M059J (cell line): ENCODE data around the gene NPTX2. TPM values are rescaled to one million over a fixed set of nuclear protein-coding genes. Genes with fewer than 3 reads are reported as not detected.

Experiments used
- DNase-seq: peaks from one replicate; pipeline ENCODE4 v3.0.0-alpha.2; 2012; ENCODE audit warnings: low read depth
- total RNA-seq: library from RNA; depleted of rRNA; stranded (reverse); fragments of >200 nt; shearing (Covaris generic); gene quantifications from 2 replicates; pipeline ENCODE4 v1.2.3, GENCODE V29; 2014; rRNA removed

The NPTX2 gene
- total RNA-seq, 1 experiment from 2014 or later: not detected

DNA sequence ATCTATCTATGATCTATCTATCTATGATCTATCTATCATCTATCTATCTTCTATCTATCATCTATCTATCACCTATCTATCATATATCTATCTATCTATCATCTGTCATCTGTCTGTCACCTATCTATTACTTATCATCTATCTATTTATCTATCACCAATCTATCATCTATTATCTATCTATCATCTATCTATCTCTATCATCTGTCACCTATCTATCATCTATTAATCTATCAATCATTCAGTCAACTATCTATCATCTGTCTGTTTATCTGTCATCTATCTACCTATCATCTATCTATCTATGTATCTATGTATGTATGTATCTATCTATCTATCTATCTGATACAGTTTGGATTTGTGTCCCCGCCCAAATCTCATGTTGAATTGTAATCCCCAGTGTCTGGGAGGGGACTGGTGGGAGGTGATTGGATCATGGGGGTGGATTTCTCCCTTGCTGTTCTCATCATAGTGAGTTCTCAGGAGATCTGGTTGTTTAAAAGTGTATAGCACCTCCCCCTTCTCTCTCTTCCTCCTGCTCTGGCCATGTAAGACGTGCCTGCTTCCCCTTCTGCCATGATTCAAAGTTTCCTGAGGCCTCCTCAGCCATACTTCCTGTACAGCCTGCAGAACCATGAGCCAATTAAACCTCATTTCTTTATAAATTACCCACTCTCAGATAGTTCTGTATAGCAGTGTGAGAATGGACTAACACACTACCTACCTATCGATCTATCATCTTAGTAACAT lies 37.6 kb downstream of the NPTX2 start:
- DNase-seq: no peak

DNA sequence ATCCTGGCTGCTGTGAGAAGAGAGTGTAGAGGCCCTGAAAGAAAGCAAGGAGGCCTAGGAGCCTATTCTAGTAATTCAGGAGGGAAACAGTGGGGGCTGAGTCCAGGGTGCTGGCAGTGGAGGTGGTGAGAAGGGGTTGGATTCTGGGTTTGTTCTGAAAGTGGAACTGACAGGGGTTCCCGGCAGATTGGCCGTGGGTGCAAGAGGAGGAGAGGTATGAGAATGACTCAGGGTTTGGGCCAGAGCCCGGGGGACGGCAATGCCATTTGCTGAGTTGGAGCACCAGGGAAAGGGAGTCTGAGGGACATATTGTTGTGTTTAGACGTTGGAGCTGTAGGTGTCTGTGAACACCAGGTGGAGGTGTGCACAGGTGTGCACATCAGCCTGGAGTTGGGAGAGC lies 38.5 kb downstream of the NPTX2 start:
- DNase-seq: no peak

DNA sequence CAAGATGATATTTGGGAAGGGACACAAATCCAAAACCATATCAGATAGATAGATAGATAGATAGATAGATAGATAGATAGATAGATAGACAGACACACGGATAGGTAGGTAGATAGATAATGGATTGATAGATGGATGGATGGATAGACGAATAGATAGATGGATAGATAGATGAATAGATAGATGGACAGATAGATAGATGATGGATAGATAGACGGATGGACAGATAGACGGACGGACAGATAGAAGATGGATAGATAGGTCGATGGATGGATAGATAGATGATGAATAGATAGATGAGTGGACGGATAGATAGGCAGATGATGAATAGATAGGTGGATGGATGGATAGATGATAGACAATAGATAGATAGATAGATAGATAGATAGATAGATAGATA lies 39.8 kb downstream of the NPTX2 start:
- no peak for DNase-seq

DNA sequence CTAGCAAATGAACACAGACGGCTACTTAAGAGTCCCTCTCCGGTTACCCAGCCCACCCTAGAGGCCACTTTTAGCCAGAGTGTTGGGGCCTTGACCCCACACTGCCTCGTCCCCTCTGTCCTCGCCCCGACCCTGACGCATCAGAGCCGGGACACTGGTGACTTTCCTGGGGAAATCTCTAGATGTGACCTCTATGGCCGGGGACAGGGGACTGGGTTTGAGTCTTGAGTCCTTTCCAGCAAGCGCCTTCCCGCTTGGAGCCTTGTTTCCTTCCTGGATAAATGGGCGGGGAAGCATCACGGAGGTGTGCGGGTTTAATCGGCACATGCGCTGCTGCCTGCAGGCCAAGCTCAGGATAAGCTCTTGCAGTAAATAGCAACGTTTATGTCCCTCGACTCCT lies 40.7 kb downstream of the NPTX2 start:
- no peak for DNase-seq

DNA sequence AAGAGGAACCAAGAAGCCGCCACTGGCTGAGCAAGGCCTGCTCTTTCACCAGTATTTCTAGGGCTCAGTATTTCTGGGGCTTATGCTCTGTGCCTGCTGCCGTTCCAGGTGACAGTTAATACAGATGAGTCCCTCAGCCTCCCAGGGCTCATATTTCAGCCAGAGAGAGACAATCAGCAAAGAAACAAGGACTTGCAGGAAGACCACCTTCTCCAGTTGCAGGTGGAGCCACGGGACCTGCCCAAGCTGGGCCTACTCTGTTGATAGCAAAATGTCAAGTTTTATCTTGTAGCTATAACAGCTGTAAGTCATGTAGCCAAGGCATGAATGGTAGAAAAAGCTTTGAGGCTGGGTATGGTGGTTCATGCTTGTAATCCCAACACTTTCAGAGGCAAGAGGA lies 42.7 kb downstream of the NPTX2 start:
- DNase-seq: no peak

DNA sequence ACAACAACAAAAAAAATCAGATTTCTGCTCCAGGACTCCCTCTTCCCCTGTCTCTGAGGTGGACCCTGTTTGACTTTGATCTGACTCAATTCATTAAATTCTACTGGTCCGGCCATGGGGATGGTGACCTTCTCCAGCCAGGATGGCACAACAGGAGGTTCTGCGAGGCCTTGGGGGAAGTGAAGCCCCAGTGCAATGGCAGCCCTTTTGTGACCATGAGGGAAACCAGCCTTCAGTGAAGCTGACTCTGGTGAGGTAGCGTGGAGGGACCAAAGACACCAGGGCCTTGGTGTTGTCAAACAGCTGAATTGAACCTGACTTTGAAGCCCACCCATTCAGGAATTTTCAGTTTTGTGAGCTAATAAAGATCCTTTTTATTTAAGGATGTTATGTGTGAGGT lies 44.5 kb downstream of the NPTX2 start:
- no peak for DNase-seq

DNA sequence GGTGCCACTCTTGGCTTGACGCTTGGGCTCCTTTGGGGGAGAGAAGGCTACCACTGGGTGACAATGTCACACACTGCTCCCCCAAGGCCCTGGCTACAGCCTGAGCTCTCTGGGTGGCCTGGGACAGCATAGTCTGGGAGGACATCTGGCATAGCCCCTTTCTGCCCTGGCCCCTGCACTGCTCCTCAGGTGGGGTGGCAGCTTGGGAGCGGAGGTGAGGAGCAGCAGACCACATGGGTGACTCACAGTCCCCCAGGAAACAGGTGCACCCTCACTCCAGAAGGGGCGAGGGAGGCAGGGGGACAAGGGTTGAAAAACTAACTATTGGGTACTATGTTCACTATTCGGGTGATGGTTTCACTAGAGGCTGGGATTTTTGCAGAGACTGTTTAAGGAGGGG lies 45.2 kb downstream of the NPTX2 start:
- DNase-seq: no peak

DNA sequence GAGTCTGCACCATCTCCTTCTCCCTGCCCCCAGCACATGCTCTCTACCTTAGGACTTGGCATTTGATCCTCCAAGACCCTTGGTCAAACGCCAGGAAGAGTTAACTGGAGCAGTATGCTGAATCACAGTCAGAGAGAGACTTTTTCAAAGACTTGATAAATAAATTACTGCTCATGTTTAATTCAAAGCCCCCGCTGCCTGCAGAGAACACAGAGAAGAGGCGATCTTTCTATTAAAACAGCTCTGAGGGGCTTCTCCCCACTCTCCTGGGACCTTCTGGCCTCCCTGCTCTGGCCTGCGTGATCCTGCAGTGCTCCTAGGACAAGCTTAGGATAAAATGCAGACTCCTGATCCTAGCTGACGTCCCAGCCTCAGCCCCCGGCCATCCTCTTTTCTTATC lies 47.8 kb downstream of the NPTX2 start:
- no peak for DNase-seq

DNA sequence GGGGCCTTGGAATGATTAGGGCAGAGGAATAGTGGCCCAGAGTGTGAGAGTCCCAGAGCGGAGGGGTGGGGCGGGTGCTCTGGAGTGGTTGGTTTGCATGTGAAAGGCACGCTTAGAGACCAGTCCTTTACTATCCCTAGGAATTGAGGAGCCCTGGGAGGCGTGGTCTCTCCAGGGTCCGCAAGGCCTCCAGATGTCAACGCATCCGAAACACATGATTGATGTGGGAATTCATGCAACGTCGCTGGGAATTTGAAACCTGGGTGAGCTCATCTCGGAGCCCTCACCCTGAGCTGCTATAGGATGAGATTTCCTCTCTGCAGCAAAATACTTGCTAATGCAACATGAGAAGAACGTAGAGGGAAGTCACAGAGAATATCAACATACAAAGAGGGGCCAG lies 51.2 kb downstream of the NPTX2 start:
- no peak for DNase-seq

DNA sequence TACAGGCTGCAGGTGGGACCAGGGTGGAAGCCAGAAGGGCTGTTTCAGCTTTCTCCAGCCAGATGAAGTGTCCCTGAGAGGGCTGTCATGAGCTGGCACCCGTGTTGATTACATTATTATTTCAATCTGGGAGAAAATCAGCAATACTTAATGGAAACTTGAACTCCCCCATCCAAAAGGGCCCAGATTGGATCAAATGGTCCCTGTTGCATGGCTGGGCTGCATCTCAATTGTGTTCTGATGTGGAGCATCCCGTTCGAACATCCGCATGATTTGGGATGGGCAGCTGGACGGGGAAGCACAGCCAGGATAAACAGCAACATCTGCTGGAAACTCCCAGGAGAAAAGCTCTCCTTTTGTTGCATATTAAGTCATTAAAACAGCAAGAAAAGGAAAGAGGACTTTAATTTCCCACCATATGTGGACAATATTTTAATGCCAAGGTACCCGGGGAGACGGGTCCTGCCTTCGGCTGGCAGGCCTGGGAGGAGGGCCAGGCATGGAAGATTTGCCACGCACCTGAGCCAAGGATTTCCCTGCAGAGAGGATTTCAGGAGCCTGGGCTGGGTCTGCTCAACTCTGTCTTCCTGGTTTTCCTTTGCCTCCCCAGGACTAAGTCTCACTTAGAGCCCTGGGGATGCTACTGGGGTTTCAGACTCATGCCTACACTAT lies 52.4 kb downstream of the NPTX2 start:
- DNase-seq: no peak

DNA sequence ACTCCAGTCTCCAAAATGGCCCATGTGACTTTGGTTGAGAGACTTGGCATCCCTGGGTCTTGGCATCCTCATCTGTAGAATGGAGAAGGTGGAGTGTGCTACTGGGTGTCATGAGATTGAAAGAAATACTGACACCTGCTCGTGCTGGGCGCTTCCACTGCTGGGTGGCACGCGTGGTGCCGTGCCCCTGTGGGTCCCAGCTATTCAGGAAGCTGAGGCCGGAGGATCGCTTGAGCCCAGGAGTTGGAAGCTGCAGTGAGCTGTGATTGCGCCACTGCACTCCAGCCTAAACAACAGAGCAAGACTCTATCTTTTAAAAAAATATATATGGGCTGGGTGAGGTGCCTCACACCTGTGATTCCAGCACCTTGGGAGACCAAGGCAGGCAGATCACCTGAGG lies 53.1 kb downstream of the NPTX2 start:
- no peak for DNase-seq

DNA sequence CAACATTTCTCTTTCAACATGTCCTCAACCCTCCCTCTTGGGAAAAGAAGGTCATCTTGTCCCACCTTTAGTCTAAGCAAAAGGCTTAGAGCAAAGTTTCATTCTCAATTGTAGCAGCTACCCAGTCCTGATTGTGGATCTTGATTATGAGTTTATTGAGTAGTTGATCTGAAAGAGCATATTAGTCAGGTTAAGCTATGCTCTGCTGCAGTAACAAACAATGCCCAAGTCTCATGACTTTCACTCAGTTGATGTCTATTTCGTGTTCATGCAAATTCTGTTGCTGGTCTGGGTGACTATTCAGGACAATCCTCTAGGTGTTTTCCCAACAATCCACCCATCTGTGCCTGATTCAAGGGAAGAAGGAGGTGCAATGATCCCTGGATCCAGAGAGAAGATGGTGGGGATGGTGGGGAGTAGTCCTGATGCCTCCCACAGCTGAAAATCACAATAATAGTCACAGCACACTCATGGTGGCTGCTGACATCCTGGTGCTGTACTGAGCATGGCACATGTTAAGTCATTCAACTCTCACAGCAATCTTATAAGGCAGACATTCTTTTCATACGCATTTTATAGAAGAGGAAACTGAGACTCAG lies 54.7 kb downstream of the NPTX2 start:
- DNase-seq: no peak

DNA sequence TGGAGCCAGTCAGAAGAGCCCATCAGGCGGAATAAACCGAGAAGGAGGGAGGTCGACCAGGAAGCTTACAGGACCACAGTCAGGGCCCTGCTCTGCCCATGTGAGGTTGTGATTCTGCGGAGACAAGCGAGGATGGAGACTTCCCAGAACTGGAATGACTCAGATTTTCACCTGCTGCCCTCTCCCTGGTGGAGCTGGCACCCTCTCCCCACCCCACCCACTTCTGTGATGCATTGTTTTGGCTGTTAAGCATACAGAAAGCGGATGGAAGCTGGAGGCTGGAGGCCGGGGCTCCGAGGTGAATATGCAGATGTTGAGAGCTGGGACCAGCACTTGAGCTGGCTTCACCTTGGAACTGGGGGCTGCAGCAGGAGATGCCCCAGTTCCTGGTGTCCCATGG lies 57.4 kb downstream of the NPTX2 start:
- DNase-seq: no peak

DNA sequence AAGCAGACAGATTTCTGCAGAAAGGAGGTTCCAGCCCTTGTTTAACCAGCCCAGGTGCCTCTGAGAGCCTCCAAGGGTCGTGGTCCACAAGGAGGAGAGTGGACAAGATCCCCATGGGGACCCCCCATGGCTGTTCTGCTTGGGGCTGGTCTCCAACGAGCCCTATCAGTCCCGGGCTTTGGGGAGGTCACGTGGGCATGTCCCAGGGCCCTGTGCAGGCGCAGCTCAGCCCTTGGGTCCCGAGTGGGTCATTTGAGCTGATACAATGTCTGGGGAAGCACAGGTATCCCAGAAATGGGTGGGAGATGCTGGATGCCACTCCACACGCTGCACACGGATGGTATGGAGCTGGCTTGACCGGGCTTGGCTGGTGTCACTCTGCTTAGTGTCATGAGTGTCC lies 57.8 kb downstream of the NPTX2 start:
- DNase-seq: no peak

DNA sequence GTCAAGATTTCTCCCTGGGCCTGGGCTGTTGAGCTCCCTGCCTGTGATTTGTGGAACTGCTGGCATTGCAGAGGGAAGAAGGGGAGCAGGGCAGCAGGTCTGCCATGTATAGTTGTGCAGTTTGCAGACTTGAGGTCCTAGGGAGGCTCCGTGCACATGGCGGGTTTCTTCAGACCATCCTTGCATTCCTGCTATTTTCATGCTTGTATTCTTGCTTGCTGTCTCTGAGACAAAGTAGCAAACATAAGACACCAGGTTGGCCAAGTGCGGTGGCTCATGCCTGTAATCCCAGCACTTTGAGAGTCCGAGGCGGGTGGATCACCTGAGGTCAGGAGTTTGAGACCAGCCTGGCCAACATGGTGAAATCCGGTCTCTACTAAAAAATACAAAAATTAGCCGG lies 61.1 kb downstream of the NPTX2 start:
- no peak for DNase-seq

Other genes starting within 250 kb of the NPTX2 start
- gene BAIAP2L1, start 216.2 kb upstream of the NPTX2 start, total RNA-seq: 19.3 and 28.7 TPM in 2 replicates